Measurements from ENCODE around the gene NOS1AP.

DNA sequence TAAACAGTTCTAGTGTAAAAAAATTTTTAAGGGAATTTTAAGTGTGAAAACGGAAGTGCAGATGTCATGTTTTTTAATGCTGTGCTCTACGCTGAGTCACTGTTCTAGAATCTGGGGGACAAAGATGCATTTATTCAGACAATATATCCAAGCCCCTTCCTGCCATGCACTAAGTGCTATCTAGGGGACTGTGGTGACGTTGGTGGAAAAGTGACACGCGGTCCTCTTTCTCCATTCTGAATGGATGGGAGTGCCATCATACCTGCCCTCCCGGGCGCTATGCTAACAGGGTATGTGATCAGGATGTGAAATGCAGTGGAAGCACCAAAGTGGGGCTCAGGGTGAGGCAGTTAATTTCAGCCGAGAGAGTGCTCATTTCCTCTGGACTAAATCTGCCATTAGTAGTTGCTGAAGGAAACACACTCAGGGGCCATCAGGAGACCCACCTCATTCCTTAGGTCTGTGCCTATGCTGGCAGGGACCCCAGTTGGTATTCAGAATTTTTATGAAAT, 318.6 kb downstream of the NOS1AP start:
- TF ChIP-seq, protein P1, sequence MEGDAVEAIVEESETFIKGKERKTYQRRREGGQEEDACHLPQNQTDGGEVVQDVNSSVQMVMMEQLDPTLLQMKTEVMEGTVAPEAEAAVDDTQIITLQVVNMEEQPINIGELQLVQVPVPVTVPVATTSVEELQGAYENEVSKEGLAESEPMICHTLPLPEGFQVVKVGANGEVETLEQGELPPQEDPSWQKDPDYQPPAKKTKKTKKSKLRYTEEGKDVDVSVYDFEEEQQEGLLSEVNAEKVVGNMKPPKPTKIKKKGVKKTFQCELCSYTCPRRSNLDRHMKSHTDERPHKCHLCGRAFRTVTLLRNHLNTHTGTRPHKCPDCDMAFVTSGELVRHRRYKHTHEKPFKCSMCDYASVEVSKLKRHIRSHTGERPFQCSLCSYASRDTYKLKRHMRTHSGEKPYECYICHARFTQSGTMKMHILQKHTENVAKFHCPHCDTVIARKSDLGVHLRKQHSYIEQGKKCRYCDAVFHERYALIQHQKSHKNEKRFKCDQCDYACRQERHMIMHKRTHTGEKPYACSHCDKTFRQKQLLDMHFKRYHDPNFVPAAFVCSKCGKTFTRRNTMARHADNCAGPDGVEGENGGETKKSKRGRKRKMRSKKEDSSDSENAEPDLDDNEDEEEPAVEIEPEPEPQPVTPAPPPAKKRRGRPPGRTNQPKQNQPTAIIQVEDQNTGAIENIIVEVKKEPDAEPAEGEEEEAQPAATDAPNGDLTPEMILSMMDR (conservative IDR thresholded peaks at IDR 0.05) = no peak
- TF ChIP-seq ZFX (IDR thresholded peaks at IDR 0.05) = no peak

All from C4-2B (cell line).